Epidermal melanocyte (primary cell): ENCODE data around the gene PCSK1N.
"Not testable (repeated sequence)": the region's sequence is repeated elsewhere in the genome, so short reads cannot be mapped to it uniquely, and the experiment has no call there.

ENCODE experiments used
- DNase-seq: peaks from one replicate; pipeline ENCODE4 v3.0.0; 2011; ENCODE audit warnings: low spot score; ENCODE audit not compliant: insufficient read length

The PCSK1N gene

DNA sequence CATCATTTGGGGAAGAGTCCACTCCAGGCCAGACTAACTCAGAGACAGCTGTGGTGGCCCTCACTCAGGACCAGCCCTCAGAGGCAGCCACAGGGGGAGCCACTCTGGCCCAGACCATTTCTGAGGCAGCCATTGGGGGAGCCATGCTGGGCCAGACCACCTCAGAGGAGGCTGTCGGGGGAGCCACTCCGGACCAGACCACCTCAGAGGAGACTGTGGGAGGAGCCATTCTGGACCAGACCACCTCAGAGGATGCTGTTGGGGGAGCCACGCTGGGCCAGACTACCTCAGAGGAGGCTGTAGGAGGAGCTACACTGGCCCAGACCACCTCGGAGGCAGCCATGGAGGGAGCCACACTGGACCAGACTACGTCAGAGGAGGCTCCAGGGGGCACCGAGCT, 12.4 kb downstream of the PCSK1N start:
- no peak for DNase-seq

DNA sequence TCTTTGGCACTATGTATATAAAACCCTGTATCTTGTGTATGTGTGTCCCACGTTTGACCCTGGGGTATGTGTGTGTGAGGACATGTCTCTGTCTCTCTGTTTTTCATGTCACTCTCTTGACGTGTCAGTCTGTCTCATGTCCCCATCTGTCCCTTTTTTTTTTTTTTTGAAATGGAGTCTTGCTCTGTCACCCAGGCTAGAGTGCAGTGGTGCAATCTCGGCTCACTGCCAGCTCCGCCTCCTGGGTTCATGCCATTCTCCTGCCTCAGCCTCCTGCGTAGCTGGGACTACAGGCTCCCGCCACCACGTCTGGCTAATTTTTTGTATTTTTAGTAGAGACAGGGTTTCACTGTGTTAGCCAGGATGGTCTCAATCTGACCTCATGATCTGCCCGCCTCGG, 16.0 kb downstream of the PCSK1N start:
- not testable (repeated sequence) for DNase-seq

DNA sequence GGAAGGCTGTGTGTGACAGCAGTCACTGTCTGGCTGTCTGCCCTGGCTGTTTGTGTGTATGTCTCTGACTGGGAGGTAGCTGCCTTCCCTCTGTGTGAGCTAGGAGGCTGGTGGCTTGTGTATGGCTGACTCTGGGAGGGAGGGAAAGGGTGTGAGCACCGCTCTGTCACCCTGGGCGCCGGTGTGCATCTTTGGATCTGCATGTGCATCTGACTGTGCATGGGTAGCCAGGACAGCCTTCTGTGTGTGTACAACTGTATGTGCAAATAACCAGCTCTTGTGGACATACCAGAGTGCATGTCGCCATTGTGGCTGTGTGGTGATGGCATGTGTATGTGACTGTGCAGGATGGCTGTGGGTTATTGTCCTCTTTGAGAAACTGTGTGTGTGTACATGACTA, 16.5 kb downstream of the PCSK1N start:
- no peak for DNase-seq

DNA sequence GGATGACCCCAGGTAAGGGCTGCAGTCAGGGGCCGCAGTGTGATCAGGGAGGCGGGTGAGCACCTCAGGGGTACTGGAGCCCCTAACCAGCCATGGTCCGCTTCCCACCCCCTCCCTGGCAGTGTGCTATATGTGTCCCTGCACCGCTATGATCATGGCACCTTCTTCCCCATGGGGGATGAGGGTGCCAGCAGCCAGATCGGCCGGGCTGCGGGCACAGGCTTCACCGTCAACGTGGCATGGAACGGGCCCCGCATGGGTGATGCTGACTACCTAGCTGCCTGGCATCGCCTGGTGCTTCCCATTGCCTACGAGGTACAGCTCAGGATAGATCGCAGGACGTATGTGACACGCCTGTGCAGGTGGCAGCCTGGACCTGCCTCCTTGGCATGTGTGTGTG, 17.3 kb downstream of the PCSK1N start:
- no peak for DNase-seq

DNA sequence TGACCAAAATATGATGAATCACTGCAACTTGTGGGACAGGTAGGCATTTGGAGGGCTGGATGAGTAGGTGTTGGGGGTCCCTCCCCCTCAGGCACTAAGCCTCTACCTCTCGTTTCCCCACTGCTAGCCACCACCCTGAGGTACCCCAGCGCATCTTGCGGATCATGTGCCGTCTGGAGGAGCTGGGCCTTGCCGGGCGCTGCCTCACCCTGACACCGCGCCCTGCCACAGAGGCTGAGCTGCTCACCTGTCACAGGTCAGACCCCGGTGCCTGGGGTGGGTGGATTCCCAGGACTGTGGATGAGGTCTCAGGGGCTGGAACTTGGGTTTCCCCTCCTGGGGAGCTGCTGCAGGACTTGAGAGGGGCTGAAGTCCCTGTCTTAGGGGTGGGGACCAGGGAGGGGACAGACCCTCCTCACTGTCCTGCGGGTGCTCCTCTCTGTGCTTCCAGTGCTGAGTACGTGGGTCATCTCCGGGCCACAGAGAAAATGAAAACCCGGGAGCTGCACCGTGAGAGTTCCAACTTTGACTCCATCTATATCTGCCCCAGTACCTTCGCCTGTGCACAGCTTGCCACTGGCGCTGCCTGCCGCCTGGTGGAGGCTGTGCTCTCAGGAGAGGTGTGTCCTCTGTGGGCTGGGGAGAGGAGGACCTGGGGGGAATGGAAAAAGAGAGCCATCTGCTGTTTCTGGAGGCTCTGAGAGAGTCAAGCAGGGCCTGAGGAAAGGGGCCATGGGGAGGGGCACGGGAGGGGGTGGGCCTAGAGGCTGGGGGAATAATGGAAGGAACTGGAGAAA, 19.2 kb downstream of the PCSK1N start:
- DNase-seq: no peak

DNA sequence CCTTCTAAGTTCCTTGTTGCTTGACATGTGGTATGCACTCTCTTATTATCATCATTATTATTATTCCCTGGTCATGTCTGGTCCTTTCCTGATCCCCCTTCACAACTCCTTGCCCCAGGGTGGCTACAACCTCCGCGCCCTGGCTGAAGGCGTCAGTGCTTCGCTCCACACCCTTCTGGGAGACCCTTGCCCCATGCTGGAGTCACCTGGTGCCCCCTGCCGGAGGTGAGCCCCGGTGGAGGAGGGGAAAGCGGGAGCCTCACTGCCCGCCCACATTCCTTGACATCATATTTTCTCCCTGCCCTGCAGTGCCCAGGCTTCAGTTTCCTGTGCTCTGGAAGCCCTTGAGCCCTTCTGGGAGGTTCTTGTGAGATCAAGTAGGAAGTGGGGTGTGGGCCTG, 20.1 kb downstream of the PCSK1N start:
- no peak for DNase-seq

DNA sequence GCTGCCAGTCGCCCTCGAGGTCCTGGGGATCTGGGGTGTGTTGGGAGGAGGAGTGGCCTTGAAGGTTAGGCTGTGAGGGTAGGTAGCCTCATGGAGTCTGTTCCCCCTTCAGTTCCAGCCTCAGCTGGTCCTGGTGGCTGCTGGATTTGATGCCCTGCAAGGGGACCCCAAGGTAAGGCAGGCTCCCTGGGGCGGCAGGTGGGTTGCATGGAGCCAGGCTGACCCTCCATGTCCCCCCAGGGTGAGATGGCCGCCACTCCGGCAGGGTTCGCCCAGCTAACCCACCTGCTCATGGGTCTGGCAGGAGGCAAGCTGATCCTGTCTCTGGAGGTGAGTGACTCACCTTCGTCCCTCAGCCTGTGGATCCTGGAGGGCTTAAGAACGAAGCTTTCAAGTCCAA, 20.7 kb downstream of the PCSK1N start:
- no peak for DNase-seq

DNA sequence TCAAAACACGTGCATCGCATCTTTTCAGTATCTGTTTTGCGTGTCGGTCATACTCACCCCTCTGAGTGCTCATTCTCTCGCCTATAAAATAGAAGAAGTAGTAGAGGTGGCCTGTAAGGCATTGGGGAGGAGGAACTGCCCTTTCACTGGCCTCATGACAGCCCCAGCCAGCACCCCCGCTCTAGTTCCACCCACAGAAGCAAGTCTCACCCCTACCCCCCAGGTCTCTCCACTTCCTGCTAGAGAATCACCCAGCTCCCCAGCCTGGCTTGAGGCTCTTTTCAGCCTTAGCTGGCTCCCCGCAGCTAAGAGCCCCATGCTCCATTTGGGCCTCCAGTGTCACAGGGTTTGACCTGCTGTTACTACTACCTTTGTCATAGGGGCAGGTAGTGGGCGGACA, 21.8 kb downstream of the PCSK1N start:
- no peak for DNase-seq

DNA sequence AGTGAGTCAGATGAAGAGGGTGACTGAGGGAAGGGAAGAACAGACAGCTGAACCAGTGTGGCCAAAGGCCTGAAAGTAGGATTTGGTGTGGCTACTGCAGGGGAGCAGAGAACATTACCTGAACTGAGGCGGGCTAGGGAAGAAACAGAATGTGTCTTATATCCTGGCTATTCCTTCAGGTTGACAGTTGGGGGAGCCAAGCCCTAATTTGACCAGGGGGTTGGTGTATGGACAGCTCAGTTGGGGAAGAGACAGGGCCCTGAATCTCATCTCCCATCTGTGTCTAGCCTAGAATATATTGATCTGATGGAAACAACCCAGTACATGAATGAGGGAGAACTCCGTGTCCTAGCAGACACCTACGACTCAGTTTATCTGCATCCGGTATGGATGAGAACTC, 29.3 kb downstream of the PCSK1N start:
- no peak for DNase-seq

DNA sequence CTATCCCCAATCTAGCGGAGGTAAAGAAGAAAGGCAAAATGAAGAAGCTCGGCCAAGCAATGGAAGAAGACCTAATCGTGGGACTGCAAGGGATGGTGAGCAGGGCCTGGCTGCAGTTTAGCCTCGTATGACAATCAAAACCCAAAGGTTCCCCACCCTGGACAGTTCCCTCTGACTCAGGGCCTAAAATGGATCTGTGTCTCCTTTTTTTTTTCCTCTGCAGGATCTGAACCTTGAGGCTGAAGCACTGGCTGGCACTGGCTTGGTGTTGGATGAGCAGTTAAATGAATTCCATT, 32.6 kb downstream of the PCSK1N start:
- no peak for DNase-seq

DNA sequence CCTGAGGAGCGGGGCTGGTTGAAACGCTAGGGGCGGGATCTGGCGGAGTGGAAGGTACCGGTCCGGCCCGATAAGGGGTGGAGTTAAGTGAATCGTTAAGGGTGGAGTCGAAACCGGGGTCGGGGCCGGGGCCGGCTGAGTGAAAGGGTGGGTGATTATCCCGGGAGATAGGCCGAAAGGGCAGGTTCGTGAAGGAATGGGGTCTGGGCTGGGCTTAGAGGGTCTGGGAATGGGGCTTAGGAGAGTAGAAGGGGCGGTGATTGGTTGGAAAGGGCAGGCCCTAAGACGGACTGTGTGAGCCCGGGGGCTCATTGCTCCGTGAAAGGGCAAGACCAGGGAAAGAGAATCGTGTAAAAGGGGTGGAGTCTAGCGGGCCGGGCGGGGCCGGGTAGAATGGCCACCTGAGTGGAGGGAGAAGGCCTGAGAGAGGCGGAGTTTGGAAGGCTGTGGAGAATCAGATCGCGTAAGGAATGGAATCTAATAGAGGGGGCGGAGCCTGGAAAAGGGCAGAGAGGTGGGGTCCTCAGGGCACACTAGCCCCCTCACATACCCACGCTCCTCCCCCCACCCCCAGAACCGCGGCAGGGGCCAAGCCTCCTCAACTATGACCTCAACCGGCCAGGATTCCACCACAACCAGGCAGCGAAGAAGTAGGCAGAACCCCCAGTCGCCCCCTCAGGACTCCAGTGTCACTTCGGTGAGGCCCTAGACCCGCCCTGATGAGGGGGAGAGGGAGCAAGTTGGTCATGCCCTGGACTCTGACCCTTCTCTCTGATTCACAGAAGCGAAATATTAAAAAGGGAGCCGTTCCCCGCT, 33.1 kb downstream of the PCSK1N start:
- DNase-seq: peak; percentile 73

DNA sequence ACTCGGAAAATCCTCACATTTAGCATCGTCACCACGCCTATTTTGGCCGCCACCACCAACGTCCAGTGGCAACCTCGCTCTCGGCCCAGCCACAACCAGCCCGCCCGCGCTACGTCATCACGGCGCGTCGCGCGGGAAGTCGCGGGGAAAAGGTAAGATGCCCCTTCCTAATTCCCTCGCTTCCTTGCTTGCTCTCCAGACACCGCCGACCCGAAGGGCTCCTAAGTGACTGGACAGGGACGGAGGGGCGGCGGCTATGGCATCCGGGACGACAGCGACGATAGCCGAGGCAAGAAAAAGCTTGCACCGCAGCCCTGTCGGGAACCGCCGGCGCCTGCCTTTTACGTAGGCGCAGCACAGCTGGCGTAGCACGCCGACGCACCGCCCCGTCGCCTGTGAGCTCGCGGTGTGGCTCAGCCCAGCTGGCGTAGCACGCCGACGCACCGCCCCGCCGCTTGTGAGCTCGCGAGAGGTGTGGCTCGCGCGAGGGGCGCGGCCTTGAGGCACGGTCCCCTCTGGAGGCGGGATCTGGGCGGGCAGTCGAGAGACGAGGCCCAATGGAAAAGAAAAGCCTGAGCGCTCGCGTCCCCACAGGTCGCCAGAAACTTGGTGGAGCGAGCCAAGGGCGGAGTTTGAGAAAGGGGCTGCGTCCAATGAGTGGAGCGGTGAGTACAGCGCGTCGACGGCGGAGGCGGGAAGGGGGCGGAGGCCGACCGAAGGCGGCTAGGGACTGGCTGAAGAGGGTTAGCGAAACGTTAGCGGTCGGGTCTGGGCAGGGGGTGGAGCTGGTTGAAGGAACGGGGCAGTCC, 33.9 kb downstream of the PCSK1N start, which contains the start of gene HDAC6:
TSS of gene HDAC6 (plus strand) at position 788 of the 809 bp plus-strand sequence. CDS start 626 bp downstream, outside the sequence.
- peak; percentile 63 for DNase-seq

DNA sequence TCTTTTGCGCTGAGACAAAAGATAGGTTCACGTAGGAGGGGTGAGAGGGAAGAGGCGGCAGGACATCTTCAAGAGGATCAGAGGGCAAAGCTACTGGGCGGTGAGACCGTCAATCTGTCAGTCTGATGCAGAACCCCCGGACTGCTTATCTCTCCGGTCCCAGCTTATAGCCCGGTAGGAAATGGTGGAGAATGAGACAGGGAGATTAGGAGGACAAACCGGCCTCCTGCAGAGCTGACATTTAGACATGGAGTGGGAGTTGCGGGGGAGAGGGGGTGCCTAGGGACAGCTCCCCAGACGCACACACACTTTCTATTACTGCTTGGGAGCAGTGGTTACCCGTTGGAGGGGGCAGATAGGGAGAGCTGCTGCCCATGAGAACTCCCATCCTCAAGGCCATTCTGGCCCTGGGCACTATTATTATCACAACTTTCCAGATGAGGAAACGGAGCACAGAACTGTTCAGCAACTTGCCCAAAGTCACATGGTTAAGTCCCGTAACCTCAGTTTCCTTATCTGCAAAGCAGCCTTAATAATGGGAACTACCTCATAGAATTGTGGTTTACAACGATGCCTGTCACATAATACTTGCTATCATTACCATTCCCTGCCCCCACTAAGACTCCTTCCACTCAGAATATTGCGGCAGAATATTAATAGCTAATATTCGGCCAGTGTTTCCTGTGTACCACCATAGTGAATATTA, 34.7 kb downstream of the PCSK1N start:
- DNase-seq: no peak

DNA sequence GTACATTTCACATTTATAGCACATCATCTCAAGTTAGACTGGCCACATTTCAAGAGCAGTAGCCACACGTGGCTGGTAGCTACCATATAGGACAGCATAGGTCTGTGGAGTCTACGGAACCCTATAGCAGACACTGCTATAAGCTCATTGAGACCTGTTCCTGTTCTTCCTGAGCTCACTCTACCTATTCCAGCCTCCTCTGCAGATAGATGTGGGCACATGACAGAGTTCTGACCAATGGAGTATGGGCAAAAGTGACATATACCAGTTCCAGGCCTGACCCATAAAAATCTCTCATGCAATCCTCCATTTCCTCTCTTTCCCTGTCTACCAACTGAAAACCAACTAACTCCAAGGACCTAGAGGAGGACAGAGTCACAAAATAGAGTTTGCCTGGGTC, 37.1 kb downstream of the PCSK1N start:
- DNase-seq: no peak

DNA sequence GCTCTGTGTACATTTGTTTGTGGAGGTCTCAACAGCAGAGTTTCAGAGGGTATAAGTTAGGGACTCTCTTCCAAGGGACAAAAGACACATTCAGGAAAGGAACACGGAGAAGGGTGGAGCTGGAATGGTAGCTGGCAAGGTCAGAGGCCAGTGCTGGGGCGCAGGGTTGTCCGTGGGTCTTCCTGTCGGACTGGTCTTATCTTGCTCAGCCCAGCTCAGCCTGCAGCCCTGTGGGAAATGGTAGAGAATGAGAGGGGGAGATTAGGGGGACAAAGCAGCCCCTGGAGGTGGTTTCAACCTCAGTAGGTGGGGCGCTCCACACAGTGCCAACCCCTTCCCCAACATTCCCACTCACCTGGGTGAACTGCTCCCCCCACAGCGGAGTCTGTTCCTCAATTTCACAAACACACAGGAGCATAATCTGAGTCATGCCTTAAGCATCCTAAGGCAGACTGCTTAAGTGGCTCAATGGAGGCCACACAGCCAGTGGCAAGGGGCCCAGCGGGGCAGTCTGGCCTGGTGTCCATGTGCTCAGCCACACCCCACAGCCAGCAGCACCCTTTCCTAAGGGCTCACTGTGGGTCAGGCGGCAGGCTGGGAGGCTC, 40.4 kb downstream of the PCSK1N start:
- no peak for DNase-seq

DNA sequence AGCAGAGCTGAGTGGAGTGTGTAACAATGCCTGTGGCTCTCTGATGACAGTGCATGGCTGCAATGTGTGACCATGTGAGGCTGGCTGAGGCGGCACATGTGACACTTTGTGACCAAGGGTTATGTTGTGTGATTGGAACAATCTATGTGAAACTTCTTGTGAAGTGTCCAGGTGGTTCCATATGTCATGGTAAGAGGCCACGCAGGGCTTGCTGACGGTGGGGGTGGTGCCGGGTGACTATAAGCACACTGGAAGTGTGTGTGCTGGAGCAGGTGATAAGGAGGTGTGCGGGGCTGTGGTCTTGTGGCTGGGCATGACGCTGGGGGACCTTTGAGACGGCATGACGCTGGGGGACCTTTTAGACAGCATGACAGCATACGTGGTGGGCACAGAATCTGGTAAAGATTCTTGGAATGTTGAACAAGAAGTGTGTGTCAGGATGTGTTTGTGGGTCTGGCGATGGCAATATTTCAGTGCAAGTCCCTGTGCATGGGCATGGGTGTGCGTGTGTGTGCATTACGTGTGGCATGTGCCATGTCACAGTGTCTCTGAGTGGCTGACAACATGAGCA, 41.0 kb downstream of the PCSK1N start:
- DNase-seq: no peak

DNA sequence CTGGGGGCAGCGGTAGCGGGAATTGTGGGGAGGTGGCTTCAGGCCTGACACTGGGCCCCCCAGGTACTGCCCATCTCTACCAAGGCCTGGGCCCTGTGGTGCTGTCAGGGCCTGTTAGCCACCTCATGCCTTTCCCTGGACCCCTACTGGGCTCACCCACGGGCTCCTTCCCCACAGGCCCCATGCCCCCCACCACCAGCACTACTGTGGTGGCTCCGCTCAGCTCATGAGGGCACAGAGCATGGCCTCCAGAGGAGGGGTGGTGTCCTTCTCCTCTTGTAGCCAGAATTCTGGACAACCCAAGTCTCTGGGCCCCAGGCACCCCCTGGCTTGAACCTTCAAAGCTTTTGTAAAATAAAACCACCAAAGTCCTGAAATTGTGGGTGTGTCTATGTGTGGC, 41.5 kb downstream of the PCSK1N start:
- DNase-seq: no peak

DNA sequence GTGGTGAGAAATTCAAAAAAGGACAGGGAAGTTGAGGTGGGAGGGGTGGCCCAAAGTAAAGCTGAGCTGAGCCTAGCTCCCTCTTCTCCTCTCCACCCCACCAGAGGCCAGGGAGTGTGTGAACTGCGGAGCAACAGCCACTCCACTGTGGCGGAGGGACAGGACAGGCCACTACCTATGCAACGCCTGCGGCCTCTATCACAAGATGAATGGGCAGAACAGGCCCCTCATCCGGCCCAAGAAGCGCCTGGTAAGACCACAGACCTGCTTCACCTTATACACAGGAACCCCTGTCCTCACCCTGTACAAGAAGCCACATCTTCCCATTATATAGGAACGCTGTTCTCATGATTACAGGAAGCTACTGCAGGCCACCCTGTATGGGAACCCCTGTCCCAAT, 43.2 kb downstream of the PCSK1N start:
- no peak for DNase-seq

DNA sequence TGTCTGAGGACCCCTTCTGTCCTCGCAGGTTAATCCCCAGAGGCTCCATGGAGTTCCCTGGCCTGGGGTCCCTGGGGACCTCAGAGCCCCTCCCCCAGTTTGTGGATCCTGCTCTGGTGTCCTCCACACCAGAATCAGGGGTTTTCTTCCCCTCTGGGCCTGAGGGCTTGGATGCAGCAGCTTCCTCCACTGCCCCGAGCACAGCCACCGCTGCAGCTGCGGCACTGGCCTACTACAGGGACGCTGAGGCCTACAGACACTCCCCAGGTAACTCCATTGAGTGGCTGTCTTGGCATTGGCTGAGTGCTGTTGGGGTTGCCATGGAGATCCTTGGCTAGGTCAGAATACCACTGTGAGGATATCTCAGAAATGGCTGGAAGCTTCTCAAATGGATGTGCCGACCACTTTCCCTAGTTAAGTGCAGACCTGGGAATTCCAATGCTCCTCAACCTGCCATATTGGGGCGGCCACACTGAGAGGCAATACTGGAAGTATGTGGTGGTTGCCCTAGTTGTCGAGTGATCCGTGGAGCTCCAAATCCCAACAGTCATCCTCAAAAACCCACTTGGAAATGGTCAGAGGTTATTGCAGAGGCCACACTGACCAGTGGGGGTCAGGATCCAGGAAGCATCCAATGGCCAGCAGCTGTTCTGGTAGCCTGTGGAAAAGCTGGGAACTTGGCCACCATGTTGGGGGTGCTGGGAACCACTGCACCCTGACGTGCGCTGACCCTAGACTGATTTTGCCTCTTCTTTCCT, 44.2 kb downstream of the PCSK1N start:
- DNase-seq: no peak

DNA sequence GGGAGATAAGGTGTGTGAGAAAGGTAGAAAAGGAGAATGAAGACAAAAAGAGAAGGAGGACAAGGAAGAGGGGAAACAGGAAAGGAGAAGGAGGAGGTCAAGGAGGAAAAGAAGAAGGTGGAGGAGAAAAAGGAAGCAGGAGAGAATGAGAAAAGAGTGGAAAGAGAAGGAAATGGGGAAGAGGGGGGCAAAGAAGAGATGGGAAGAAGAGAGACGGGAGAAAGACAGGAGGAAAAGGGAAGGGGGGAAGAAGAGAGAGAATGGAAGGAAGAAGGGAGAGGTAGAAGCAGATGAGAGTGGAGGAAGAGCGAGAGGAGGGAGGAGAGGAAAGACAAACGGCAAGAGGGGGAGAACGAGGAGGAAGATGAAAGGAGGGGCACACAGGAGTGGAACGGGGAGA, 44.9 kb downstream of the PCSK1N start:
- DNase-seq: no peak
